BJ (cell line): ENCODE data around the gene ATPAF1. TPM values are rescaled to one million over a fixed set of nuclear protein-coding genes. Genes with fewer than 3 reads are reported as not detected.
"Not testable (repeated sequence)": the region's sequence is repeated elsewhere in the genome, so short reads cannot be mapped to it uniquely, and the experiment has no call there.

ENCODE experiments used
- CTCF ChIA-PET: fragments of 350-600 bp; formaldehyde crosslinking; extraction: SDS; loops from one replicate; lab custom pipeline; 2021; ENCODE audit warnings: antibody characterized with exemption, inconsistent platforms; lab: Yijun Ruan, JAX
- POLR2A ChIA-PET: fragments of 300-600 bp; sonication (Branson Sonifier 250); formaldehyde crosslinking; extraction: SDS; loops from one replicate; lab custom pipeline; 2021; ENCODE audit warnings: antibody characterized with exemption; lab: Charles Lee
- DNase-seq: peaks from one replicate; pipeline ENCODE4 v3.0.0-alpha.2; 2011; ENCODE audit warnings: low read depth
- H3K27me3 ChIP-seq: 2 replicates; pipeline ENCODE4 v1.6.0; 2011; ENCODE audit warnings: low read length; ENCODE audit not compliant: control insufficient read depth, insufficient read depth
- H3K36me3 ChIP-seq: 2 replicates; pipeline ENCODE4 v1.5.1; 2011; ENCODE audit warnings: low read length; ENCODE audit not compliant: control insufficient read depth, insufficient read depth
- H3K4me3 ChIP-seq: 2 replicates; pipeline ENCODE4 v1.5.1; 2011; ENCODE audit warnings: low read depth, mild to moderate bottlenecking, control low read depth, low read length
- CTCF ChIP-seq: IDR thresholded peaks from 2 replicates; pipeline ENCODE4 v1.5.1; 2011; ENCODE audit warnings: low read depth, mild to moderate bottlenecking, control low read depth, inconsistent platforms, low read length, moderate library complexity; ENCODE audit not compliant: insufficient read depth
- polyA plus RNA-seq: library from polyadenylated mRNA; depleted of rRNA; stranded (reverse); fragments of >200 nt; gene quantifications from 2 replicates; pipeline ENCODE4 v1.2.3, GENCODE V29; 2011

The ATPAF1 gene
- polyA plus RNA-seq, 1 experiment, result 37.0 TPM

GRCh38 chr1:46655848-46656247 is 12.3 kb downstream of the ATPAF1 start:
- Histone ChIP-seq H3K36me3 (no peaks in the 10 kb centered on the region; the same call in 1 of the 2 replicates), H3K27me3 (no peaks in the 10 kb centered on the region), H3K4me3 (no peak overlapping the region)
- DNase-seq, result no peak
- ChIA-PET POLR2A (no interaction called here), CTCF (interaction anchor here (1.9 kb wide), 1 partner anchor 12 kb away, joined by 5 read pairs; the partner anchor contains the start of gene ATPAF1)
- TF ChIP-seq CTCF, result no peak

GRCh38 chr1:46654698-46655097 is 13.5 kb downstream of the ATPAF1 start:
- H3K4me3 ChIP-seq, H3K36me3 ChIP-seq, POLR2A ChIA-PET, CTCF ChIA-PET, DNase-seq, H3K27me3 ChIP-seq: not testable (repeated sequence)

- no peak for DNase-seq
- CTCF ChIA-PET, result interaction anchor here (1.4 kb wide), 2 partner anchors 12 to 71 kb away, joined by 3 to 4 read pairs; no protein-coding TSS in a partner anchor
- no peaks in the 10 kb centered on the region for H3K27me3 ChIP-seq
- peaks cover 2% of the 10 kb centered on the region for H3K36me3 ChIP-seq
- POLR2A ChIA-PET, result no interaction called here
- H3K4me3 ChIP-seq, result no peak overlapping the region
- no peak for TF ChIP-seq CTCF
Measured at GRCh38 chr1:46654012-46654411, 14.2 kb downstream of the ATPAF1 start.

- H3K4me3 ChIP-seq, result peak overlapping the region; percentile 17; the same call in 1 of the 2 replicates
- ChIA-PET CTCF (interaction anchor here (0.7 to 1.4 kb wide), 3 partner anchors 10 to 72 kb away, joined by 3 to 4 read pairs (median 3); no protein-coding TSS in a partner anchor), POLR2A (interaction anchor here (1.0 kb wide), 1 partner anchor 10 kb away, joined by 5 read pairs; no protein-coding TSS in a partner anchor)
- DNase-seq, result peak; percentile 70
- H3K36me3 ChIP-seq, result peaks cover 2% of the 10 kb centered on the region
- no peaks in the 10 kb centered on the region for H3K27me3 ChIP-seq
- TF ChIP-seq CTCF, result no peak
Measured at GRCh38 chr1:46653405-46653958, 14.7 kb downstream of the ATPAF1 start.

- DNase-seq, result no peak
- CTCF ChIA-PET, result interaction anchor here (1.4 kb wide), 2 partner anchors 14 to 73 kb away, joined by 3 to 4 read pairs; no protein-coding TSS in a partner anchor
Measured at GRCh38 chr1:46652321-46653100, 15.7 kb downstream of the ATPAF1 start.

GRCh38 chr1:46651152-46651551 is 17.0 kb downstream of the ATPAF1 start:
- H3K4me3 ChIP-seq, DNase-seq, POLR2A ChIA-PET, H3K36me3 ChIP-seq, H3K27me3 ChIP-seq: not testable (repeated sequence)
- CTCF ChIA-PET, result interaction anchor here (1.0 kb wide), 1 partner anchor 47 kb away, joined by 3 read pairs; the partner anchor contains the start of gene MKNK1

More at GRCh38 chr1:46652321-46653100, 15.7 kb downstream of the ATPAF1 start:
- peaks cover 2% of the 10 kb centered on the region for H3K36me3 ChIP-seq
- H3K27me3 ChIP-seq, result no peaks in the 10 kb centered on the region
- H3K4me3 ChIP-seq, result no peak overlapping the region
- POLR2A ChIA-PET, result interaction anchor here (1.0 kb wide), 1 partner anchor 9 kb away, joined by 5 read pairs; no protein-coding TSS in a partner anchor
- TF ChIP-seq CTCF, result no peak
